Middle frontal gyrus (tissue), 1 donor: ENCODE measurements around the gene LRRC42.
A peak's percentile ranks its signal among the peaks of the same experiment; 100 is the strongest.

ENCODE experiments used
- DNase-seq: peaks from one replicate; pipeline ENCODE4 v3.0.0-alpha.2; 2015; ENCODE audit warnings: low spot score; ENCODE audit errors: extremely low spot score

LRRC42 gene

GRCh38 chr1:53946252-53947171 is at the start of gene LRRC42:
LRRC42 (plus strand) TSS chr1:53946350; CDS start chr1:53952000, 5,650 bp downstream.
- peak; percentile 73 for DNase-seq

DNA sequence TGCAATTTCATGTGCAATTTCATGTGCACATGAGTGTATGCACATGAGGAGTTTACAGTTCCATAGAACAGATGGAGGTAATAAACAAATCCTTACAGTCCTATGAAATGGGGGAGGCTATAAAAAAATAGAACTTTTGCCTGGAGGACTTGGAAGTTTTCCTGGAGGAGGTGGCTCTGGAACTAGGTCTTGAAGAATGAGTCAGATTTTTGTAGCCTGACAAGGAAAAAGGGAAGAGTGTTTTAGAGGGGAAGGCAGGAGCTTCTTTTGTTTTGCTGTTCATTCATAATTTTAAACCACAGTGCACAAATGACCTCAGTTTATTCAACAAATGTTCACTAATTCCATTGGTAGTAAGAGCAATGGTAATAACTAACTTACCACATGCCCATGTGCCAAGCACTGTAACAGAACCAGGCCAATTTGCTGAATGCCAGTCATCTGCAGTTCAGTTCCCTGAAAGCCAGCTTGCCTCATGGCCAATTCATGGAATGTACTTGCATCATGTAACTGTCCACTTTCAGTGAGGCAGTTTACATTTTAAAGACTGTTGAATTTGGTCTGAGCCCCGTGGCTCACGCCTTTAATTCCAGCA is 49.4 kb upstream of the LRRC42 start:
- peak; percentile 59 for DNase-seq

DNA sequence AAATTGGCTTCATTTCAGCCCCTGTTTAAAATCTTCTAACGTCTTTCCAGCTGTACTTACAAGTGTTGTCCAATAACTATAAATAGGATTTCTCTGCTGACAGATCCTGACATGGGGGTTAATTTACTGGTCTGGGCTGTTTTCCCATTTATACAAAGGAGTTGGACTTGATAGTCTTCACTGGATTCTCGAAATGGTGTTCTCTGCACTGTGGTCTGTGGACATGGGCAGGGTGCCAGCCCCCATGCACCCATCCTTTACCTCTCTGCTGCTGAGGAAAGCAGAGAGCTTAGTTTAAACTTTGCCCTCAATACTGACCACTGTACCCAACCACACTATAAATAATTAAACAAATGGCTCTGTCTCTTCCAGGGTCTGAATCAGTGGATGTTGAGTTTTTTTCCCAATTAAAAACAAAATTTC is 46.9 kb upstream of the LRRC42 start:
- no peak for DNase-seq

DNA sequence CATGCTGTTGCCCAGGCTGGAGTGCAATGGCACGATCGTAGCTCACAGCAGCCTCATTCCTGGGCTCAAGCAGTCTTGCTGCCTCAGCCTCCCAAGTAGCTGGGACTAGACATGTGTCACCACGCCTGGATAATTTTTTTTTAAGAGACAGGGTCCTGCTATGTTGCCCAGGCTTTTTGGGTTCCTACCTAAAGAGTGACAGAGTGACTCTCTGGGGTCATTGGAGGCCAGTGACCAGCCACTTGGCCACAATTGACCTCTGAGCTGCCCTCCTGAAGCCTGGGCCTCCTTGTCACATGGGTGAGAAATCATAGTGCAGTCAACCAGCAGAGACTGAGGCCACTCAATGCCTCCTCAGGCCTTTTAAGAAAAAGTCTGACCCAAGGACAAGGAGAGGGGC is 46.4 kb upstream of the LRRC42 start:
- no peak for DNase-seq

- no peak for DNase-seq
Measured at GRCh38 chr1:53902235-53903138, 43.7 kb upstream of the LRRC42 start.

DNA sequence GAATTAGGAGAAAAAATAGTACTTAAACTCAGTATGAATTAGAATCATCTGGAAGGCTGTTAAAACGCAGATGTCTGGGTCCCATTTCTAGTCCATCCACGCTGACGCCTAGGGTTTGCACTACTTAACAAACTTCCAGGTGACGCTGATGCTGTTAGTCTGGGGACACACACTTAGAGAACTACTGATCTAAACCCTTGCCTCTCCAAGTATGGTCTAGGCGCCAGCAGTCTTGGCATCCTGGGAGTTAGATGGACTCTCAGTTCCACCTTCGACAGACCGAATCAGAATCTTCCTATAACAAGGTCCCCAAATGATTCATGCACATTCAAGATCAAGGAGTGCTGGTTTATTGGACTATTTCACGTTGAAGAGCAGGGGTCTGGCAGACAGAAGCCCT is 40.6 kb upstream of the LRRC42 start:
- DNase-seq, result no peak

GRCh38 chr1:53906121-53906520 is 40.0 kb upstream of the LRRC42 start:
- DNase-seq, result no peak

- no peak for DNase-seq
Measured at GRCh38 chr1:53909946-53910345, 36.2 kb upstream of the LRRC42 start.

DNA sequence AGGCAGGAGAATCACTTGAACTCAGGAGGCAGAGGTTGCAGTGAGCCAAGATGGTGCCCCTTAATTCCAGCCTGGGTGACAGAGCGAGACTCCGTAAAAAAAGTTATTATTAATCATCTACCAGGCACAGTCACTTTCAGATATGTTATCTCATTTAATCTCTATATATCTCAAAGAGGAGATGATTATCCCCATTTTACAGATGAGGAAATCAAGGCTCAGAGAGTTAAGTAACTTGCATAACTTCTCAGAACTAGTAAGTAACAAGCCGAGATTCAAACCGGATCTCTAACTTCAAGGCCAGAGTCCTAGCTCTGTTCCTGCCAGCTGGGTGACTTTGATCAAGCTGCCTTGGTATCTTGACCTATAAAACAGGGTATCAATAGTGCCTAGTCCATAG is 34.7 kb upstream of the LRRC42 start:
- no peak for DNase-seq

DNA sequence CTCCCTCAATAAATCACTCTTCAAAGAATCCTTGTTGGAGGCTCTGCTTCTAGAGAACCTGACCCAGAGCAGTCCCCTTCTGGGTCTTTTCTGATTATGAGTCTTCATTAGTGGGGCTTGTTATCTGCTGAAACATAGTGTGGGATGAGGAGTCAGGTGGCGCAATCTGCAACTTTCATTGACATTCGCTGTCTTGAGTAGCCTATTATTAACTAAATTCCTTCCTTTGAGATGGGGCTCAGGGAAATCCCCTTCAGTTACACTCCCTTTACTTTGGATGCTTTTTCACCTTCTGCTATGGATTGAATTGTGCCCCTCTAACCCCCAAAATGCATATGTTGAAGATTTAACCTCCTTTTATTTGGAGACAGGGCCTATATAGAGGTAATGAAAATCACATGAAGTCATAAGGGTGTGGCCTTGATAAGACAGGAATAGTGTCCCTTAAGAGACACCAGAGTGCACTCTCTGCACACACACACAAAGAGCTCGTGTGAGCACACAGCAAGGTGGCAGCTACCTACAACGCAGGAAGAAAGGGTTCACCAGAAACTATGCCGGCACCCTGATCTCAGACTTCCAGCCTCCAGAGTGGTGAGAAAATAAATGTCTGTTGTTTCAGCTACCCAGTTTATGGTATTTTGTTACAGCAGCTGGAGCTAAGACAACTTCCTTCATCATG is 32.7 kb upstream of the LRRC42 start:
- DNase-seq, result no peak

DNA sequence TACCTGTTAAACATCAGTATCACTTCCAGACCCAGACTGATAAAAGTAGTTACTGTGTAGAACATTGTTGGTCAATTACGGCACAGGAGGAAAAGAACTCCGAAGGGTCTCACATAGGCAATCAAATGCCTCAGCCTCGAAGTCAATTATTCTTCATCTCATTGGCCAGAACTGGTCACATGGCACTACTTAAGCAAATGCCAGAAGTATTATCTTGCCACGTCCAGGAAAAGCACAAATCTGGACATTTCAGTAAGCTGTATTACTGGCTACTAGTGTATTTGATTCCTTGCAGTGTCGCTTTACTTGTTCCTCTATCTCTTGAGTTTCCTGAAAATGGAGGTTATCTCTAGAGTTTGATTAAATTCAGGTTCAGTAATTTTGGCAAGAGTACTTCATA is 27.8 kb upstream of the LRRC42 start:
- no peak for DNase-seq

DNA sequence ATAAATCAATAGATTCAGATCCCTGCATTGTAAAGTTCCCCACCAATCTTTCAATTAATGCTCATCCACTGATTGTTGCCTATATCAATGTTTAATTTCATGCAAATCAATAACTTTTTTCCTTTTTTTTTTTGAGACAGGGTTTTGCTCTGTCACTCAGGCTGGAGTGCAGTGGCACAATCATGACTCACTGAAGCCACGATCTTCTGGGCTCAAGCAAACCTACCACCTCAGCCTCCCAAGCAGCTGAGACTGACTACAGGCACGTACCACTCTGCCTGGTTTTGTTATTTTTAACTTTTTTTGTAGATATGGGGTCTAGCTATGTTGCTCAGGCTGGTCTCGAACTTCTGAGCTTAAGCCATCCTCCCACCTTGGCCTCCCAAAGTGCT is 26.5 kb upstream of the LRRC42 start:
- DNase-seq, result no peak

GRCh38 chr1:53927376-53927881 is 18.7 kb upstream of the LRRC42 start:
- DNase-seq, result no peak

- DNase-seq, result no peak
Measured at GRCh38 chr1:53929246-53929960, 16.7 kb upstream of the LRRC42 start.

GRCh38 chr1:53930932-53931331 is 15.2 kb upstream of the LRRC42 start:
- no peak for DNase-seq

DNA sequence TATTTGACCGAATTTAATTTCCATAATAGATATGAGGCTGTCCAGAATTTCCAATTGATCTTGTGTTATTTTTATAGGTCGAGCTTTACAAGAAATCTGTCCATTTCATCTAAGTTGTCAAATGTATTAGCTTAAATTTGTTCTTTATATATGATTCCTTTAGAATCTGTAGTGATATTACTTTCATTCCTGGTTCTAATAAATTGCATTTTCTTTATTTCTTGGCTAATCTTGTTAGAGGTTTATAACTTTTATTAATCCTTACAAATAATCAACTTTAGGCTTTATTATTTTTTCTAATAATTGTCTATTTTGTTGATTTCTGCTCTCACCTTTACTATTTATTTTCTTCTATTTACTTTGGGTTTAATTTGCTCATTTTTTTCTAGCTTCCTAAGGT is 14.6 kb upstream of the LRRC42 start:
- no peak for DNase-seq

DNA sequence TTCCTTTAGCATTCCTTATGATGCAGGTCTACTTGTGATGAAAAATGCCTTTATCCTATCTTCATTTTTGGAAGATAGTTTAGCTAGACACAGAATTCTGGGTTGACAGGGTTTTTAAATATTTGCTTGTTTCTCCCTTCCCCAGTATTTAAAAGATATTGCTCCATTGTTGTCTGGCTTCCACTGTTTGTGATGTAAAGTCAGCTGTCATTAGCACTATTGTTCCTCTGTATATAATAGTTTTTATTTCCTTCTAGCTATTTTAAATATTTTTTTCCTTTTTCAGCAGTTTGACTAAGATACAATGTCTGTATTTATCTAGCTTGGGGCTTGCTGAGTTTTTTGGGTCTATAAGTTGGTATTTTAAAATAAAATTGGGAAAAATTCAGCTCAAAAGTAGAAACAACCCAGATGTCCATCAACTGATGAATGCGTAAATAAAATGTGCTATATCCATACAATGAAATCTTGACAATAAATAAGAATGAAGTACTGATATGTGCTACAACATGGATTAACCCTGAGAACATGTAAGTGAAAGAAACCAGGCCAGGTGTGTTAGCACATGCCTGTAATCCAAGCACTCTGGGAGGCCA is 11.9 kb upstream of the LRRC42 start:
- no peak for DNase-seq

DNA sequence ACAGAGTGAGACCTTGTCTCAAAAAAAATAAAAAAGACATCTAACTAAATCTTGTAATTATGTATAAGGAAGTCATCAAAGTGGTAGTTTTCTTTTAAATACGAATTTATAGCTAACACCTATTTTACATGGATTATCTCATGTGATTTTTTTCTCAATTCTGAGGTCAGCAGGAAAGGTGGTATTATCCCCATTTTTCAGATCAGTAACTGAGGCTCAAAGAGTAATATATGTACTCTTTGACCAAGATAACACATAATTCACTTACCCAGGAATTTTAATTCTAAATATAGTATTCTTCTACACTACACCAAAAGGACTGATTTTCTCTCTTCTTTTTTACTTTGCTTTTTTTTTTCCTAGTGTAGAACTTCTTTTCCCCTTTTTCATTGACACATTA is 9.7 kb upstream of the LRRC42 start:
- no peak for DNase-seq

- no peak for DNase-seq
Measured at GRCh38 chr1:53938136-53938830, 7.9 kb upstream of the LRRC42 start.
